Activated effector memory CD4-positive, alpha-beta T cell treated with anti-CD3 and anti-CD28 coated beads, Interleukin-2, amount 50 U/mL, for 16 hours (primary cell): ENCODE results near the gene HIF1A.
"Not testable (repeated sequence)": the region's sequence is repeated elsewhere in the genome, so short reads cannot be mapped to it uniquely, and the experiment has no call there.

Source experiments
- DNase-seq: peaks from one replicate; pipeline ENCODE4 v3.0.0-alpha.2; 2020

HIF1A gene

GRCh38 chr14:61750708-61751474 lies 55.6 kb downstream of the HIF1A start:
- peak; percentile 92 for DNase-seq

- DNase-seq = no peak
Observed at GRCh38 chr14:61751475-61751989, 56.2 kb downstream of the HIF1A start.

GRCh38 chr14:61752626-61753025 lies 57.3 kb downstream of the HIF1A start:
- no peak for DNase-seq

GRCh38 chr14:61753631-61754030 lies 58.3 kb downstream of the HIF1A start:
- DNase-seq = no peak

GRCh38 chr14:61754627-61755381 lies 59.5 kb downstream of the HIF1A start:
- DNase-seq = no peak

GRCh38 chr14:61755382-61755742 lies 60.0 kb downstream of the HIF1A start:
- not testable (repeated sequence) for DNase-seq

GRCh38 chr14:61756135-61756534 lies 60.8 kb downstream of the HIF1A start:
- no peak for DNase-seq

- no peak for DNase-seq
Observed at GRCh38 chr14:61759878-61760277, 64.6 kb downstream of the HIF1A start.

GRCh38 chr14:61761557-61761956 lies 66.2 kb downstream of the HIF1A start:
- no peak for DNase-seq

GRCh38 chr14:61761959-61762786 lies 66.9 kb downstream of the HIF1A start, which contains the start of gene SNAPC1:
Gene SNAPC1 (plus strand): TSS chr14:61762420. CDS start chr14:61762461, 41 bp downstream.
- DNase-seq = peak; percentile 99

GRCh38 chr14:61764342-61765122 lies 69.2 kb downstream of the HIF1A start:
- DNase-seq = no peak

- no peak for DNase-seq
Observed at GRCh38 chr14:61765225-61765943, 70.1 kb downstream of the HIF1A start.

- DNase-seq = no peak
Observed at GRCh38 chr14:61766151-61766550, 70.8 kb downstream of the HIF1A start.

- DNase-seq = no peak
Observed at GRCh38 chr14:61768240-61768639, 72.9 kb downstream of the HIF1A start.

- no peak for DNase-seq
Observed at GRCh38 chr14:61769893-61770292, 74.6 kb downstream of the HIF1A start.

GRCh38 chr14:61774861-61775260 lies 79.5 kb downstream of the HIF1A start:
- DNase-seq = no peak

- no peak for DNase-seq
Observed at GRCh38 chr14:61780125-61780524, 84.8 kb downstream of the HIF1A start.

GRCh38 chr14:61797309-61797708 lies 102.0 kb downstream of the HIF1A start:
- no peak for DNase-seq
